Effector memory CD4-positive, alpha-beta T cell (primary cell): ENCODE data around the gene FRMPD4.

Experiments
- DNase-seq, 3 donors: peaks; one replicate each; pipeline ENCODE4 v3.0.0-alpha.2; 2020
- H3K27ac ChIP-seq: 2 replicates; pipeline ENCODE4 v1.7.0; 2013; ENCODE audit warnings: mild to moderate bottlenecking, low read length, moderate library complexity; ENCODE audit not compliant: insufficient read depth, poor library complexity, severe bottlenecking
- H3K27me3 ChIP-seq: replicated peaks from 2 replicates; pipeline ENCODE4 v1.7.0; 2013; ENCODE audit warnings: mild to moderate bottlenecking, low read length; ENCODE audit not compliant: insufficient read depth, control insufficient read depth, poor library complexity, severe bottlenecking
- H3K36me3 ChIP-seq: 2 replicates; pipeline ENCODE4 v1.7.0; 2013; ENCODE audit warnings: mild to moderate bottlenecking, low read length, moderate library complexity; ENCODE audit not compliant: control insufficient read depth, insufficient read depth
- H3K4me1 ChIP-seq: 2 replicates; pipeline ENCODE4 v1.7.0; 2013; ENCODE audit warnings: low read length, mild to moderate bottlenecking; ENCODE audit not compliant: control insufficient read depth, insufficient read depth, poor library complexity, severe bottlenecking
- H3K4me3 ChIP-seq: 2 replicates; pipeline ENCODE4 v1.7.0; 2013; ENCODE audit warnings: low read length, low read depth, mild to moderate bottlenecking; ENCODE audit not compliant: insufficient read depth, poor library complexity, severe bottlenecking
- H3K9me3 ChIP-seq: 2 replicates; pipeline ENCODE4 v1.7.0; 2013; ENCODE audit warnings: mild to moderate bottlenecking, low read length, moderate library complexity; ENCODE audit not compliant: control insufficient read depth

The FRMPD4 gene

DNA sequence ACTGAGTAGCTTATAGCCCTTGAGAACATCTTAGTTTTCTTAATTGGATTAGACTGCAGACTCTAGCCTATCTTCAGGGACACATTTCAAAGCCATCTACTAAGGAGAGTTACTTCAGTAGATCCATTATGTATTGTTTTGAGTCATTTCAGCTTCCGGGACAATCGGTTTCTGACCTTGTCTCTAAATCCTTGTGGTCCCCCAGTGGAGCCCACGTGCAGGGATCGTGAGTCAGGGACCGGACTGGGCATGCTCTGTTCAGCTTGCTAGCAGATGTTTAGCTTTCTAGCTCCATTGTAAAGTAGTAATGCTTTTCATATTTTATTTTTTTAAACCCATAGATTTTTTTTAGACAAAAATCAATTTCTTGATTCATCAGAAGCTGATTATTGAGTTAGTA is 441.0 kb downstream of the FRMPD4 start:
- Histone ChIP-seq H3K4me1 (no peaks in the 10 kb centered on the region), H3K9me3 (no peaks in the 10 kb centered on the region), H3K27ac (no peak overlapping the region), H3K36me3 (no peaks in the 10 kb centered on the region), H3K4me3 (no peak overlapping the region), H3K27me3 (no peaks in the 10 kb centered on the region)
- no peak for DNase-seq

DNA sequence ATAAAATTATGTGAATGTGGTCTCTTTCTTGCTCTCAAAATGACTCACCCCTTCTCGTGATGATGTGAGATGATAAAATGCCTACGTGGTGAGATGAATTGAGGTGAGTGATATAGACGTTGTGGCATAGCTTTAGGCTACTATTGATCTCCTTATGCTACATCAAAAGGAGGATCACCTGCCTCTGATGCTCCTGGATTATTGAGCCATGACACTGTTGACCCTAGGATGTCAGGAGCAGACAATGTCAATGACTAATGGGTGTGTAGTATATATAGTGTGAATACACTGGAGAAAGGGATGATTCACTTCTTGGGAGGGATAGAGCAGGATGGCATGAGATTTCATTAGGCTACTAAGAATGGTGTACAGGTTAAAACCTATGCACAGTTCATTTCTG is 442.3 kb downstream of the FRMPD4 start:
- Histone ChIP-seq H3K4me3 (no peak overlapping the region), H3K27ac (no peak overlapping the region), H3K27me3 (no peaks in the 10 kb centered on the region), H3K4me1 (no peaks in the 10 kb centered on the region), H3K9me3 (no peaks in the 10 kb centered on the region), H3K36me3 (no peaks in the 10 kb centered on the region)
- no peak for DNase-seq

DNA sequence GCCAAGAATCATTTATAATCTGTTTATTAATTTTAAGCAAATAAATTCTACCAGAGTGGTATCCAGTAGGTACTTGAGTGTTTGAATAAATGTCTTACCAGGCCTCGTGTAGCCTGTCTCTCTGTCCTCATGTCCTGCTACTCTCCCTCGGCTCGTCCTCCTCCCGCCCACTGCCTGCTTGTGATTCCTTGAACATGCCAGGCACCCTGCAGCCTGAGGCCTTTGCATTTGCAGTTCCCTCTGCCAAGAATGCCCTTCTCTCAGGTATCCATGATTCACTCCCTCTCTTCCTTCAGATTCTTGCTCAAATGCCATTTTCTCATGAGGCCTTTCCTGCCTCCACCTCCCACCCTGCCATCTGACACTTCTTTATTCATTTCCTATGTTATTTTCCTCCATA is 443.3 kb downstream of the FRMPD4 start:
- H3K36me3 ChIP-seq, result no peaks in the 10 kb centered on the region
- H3K4me3 ChIP-seq, result no peak overlapping the region
- H3K4me1 ChIP-seq, result no peaks in the 10 kb centered on the region
- H3K27me3 ChIP-seq, result no peaks in the 10 kb centered on the region
- DNase-seq, result no peak
- no peak overlapping the region for H3K27ac ChIP-seq
- H3K9me3 ChIP-seq, result no peaks in the 10 kb centered on the region

DNA sequence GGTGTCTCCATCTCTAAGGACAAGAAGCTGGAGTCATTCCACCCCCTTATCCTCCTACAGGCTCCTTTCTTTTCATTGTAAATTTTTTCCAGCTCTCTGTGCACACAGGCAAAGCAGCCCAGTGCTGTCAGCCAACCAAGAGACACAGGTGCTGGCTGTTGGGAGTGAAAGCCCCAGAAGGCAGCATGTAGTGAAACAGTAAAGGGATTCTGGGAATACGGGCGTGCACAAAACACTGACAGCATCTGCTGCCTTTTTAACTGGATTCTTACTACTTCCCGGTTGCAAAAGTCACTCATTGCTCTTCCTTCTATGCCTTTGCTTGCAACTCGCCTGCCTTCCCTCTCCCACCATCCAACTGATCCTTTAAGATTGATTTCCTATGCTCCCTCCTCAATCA is 444.4 kb downstream of the FRMPD4 start:
- H3K9me3 ChIP-seq, result no peaks in the 10 kb centered on the region
- no peaks in the 10 kb centered on the region for H3K4me1 ChIP-seq
- H3K36me3 ChIP-seq, result no peaks in the 10 kb centered on the region
- DNase-seq, result no peak
- H3K4me3 ChIP-seq, result no peak overlapping the region
- H3K27ac ChIP-seq, result no peak overlapping the region
- H3K27me3 ChIP-seq, result no peaks in the 10 kb centered on the region

DNA sequence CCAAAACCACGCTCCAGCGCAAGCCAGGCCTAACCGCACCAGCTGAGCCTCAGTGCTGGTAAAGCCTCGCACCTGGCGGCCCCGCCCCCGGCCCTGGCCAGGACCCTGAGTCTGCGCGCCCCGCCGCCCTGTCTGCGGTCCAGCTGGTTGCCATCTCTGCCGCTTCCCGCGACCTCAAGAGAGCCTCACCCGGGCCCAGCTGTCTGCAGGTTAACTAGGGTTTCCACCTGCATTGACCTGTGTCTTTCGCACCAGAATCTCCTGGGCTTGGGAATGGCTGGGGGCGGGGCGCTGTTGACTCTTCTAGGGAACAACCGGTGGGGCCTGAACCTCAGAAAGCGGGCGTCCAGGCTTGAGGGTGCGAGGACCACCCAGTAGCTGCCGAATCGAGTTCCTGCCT is 445.3 kb downstream of the FRMPD4 start:
- no peaks in the 10 kb centered on the region for H3K4me1 ChIP-seq
- DNase-seq, result no peak
- H3K27ac ChIP-seq, result no peak overlapping the region
- no peaks in the 10 kb centered on the region for H3K9me3 ChIP-seq
- H3K27me3 ChIP-seq, result no peaks in the 10 kb centered on the region
- no peak overlapping the region for H3K4me3 ChIP-seq
- no peaks in the 10 kb centered on the region for H3K36me3 ChIP-seq

DNA sequence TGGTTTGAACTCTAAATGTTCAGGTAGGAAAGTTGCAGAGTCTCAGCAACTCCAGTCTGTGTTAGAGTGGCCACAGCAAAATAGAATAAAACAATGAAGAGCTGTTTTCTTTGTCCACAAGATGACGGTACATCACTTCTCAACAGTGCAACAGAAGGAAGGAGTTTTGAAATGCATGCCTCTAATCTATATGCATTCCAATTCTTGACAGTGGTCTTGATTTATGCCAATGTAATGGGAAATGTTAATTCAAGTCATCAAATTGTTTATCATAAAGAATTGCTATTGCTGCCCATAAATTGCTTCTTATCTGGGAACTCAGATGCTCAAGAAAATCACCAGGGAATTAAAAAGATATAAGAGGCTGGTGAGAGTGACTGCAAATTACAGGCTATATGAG is 457.4 kb downstream of the FRMPD4 start:
- no peaks in the 10 kb centered on the region for H3K4me1 ChIP-seq
- no peaks in the 10 kb centered on the region for H3K36me3 ChIP-seq
- no peak overlapping the region for H3K27ac ChIP-seq
- no peaks in the 10 kb centered on the region for H3K27me3 ChIP-seq
- H3K9me3 ChIP-seq, result no peaks in the 10 kb centered on the region
- DNase-seq, result no peak
- no peak overlapping the region for H3K4me3 ChIP-seq

DNA sequence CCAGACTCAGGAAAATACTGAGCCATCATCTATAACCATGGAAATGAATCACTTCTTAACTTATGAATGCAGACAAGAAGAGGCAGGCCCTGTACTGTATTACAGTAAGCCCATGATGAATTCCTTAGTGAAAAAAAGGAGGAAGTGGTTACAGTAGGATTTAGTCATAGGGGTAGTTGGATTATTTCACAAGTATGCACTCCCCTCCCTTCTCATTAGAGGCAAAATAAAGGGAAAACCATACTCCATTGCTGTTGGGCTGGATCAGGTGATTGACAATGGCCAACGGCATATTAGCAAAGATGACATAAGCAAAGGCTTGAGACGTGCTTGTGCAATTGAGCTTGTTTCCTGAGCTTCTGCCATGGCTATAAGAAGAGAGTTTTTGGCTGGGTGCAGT is 471.8 kb downstream of the FRMPD4 start:
- Histone ChIP-seq H3K36me3 (no peaks in the 10 kb centered on the region), H3K9me3 (no peaks in the 10 kb centered on the region), H3K4me1 (no peaks in the 10 kb centered on the region), H3K4me3 (no peak overlapping the region), H3K27me3 (no peaks in the 10 kb centered on the region), H3K27ac (no peak overlapping the region)
- DNase-seq, result no peak

DNA sequence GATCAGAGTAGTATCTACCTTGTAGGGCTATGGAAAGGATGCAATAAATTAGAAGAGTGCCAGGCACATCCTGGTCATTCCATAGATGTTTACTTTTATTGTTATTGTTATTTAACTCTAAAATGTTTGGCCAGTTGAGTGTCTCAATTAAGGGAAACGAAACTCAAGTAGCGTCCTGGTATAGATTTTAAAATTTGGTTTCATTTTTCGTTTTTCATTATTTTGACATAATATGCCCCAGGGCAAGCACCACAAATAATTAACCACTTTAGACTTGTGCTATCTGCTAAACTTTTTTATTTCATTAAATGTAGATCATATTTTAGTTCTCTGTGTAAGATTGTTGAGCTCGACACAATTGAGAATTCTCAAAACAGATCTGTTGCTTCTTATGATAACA is 473.2 kb downstream of the FRMPD4 start:
- DNase-seq, result no peak
- no peaks in the 10 kb centered on the region for H3K36me3 ChIP-seq
- H3K27ac ChIP-seq, result no peak overlapping the region
- H3K4me3 ChIP-seq, result no peak overlapping the region
- H3K4me1 ChIP-seq, result no peaks in the 10 kb centered on the region
- no peaks in the 10 kb centered on the region for H3K9me3 ChIP-seq
- no peaks in the 10 kb centered on the region for H3K27me3 ChIP-seq

DNA sequence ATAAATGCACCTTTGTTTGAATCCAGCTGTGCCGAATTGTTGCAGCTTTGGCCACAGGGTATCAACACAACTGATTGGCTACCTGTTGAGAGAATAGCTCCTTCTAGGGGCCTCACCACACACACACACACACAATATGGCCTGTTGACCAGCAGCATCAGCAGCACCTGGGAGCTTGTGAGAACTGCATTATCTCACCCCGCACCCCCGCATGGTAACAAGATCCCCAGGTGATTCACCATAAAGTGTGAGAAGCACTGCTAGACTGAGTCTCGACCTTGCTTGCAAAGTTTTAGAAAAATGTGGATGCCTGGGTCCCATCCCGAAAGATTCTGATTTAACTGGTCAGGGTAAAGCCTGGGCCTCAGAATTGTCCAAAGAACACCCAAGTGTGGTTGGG is 476.0 kb downstream of the FRMPD4 start:
- H3K27ac ChIP-seq, result no peak overlapping the region
- DNase-seq, result no peak
- H3K9me3 ChIP-seq, result no peaks in the 10 kb centered on the region
- no peaks in the 10 kb centered on the region for H3K4me1 ChIP-seq
- H3K36me3 ChIP-seq, result no peaks in the 10 kb centered on the region
- H3K27me3 ChIP-seq, result no peaks in the 10 kb centered on the region
- H3K4me3 ChIP-seq, result no peak overlapping the region

DNA sequence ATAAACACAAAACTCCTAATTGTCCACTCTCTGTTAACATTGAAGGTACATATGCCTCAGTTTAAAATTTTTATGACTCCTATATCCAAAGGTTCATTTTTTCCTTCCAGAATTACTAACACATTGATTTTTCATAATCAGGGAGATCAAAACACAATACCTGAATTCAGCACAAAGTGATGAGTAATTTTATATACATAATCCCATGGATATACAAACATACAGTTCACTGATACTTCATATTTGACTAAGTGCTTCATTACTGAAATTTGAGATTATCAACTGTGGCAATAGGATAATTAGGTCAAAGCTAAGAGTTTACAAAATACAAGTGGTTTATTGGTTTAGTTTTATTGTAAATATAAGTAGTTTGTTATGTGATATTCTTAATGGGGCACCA is 476.8 kb downstream of the FRMPD4 start:
- H3K4me1 ChIP-seq, result no peaks in the 10 kb centered on the region

DNA sequence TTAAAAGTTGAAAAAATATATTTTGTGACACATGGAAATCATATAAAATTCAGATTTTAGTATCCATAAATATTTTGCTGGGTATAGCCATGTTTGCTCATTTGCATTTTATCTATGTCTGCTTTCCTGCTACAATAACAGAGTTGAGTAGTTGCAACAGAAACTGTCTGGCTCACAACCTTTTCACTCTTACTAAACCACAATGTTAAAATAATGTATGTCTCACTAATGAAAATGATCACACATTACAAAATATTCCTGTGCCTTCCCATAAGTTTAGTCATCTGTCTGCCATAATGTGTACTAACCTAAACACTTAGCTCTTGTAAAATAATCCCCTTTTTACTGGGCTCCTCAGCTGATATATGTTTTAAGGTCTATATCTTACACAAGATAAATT is 479.0 kb downstream of the FRMPD4 start:
- DNase-seq, result no peak
- Histone ChIP-seq H3K9me3 (no peaks in the 10 kb centered on the region), H3K27ac (no peak overlapping the region), H3K36me3 (no peaks in the 10 kb centered on the region), H3K4me1 (no peaks in the 10 kb centered on the region), H3K4me3 (no peak overlapping the region), H3K27me3 (no peaks in the 10 kb centered on the region)

More for the DNA sequence above, 476.8 kb downstream of the FRMPD4 start:
- H3K27ac ChIP-seq, result no peak overlapping the region
- no peak for DNase-seq
- no peak overlapping the region for H3K4me3 ChIP-seq
- no peaks in the 10 kb centered on the region for H3K9me3 ChIP-seq
- no peaks in the 10 kb centered on the region for H3K36me3 ChIP-seq
- H3K27me3 ChIP-seq, result no peaks in the 10 kb centered on the region
